GM12801 (cell line): ENCODE results near the gene PGK1.

ENCODE experiments used
- CTCF ChIP-seq: IDR thresholded peaks from one replicate; pipeline ENCODE4 v1.5.1; 2011; ENCODE audit warnings: control low read depth; ENCODE audit not compliant: insufficient read length; ENCODE audit errors: extremely low read depth

Gene PGK1

DNA sequence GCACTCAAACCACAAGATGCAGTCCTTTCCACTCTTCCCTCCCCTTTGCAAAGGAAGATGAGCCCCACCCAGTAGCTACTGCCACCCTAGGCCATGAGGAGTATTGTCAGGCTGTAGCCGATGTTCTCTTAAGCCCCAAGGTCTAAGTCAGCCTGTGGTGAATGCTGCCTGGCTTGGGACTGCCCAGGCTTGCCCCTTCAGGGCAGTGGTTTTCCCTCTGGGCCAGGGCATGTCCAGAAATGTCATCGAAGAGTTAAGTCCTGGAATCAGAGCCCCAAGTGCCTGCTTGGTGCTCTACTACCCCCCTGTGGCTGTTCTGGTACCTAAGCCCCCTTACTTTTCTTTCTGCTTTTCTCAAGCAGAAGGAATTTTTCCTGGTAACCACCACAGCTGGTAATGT, 11.8 kb upstream of the PGK1 start:
- no peak for TF ChIP-seq CTCF

GRCh38 chrX:78098108-78098507, 5.9 kb upstream of the PGK1 start:
- no peak for TF ChIP-seq CTCF

- no peak for TF ChIP-seq CTCF
Measured at GRCh38 chrX:78102091-78102490, 2.0 kb upstream of the PGK1 start.

DNA sequence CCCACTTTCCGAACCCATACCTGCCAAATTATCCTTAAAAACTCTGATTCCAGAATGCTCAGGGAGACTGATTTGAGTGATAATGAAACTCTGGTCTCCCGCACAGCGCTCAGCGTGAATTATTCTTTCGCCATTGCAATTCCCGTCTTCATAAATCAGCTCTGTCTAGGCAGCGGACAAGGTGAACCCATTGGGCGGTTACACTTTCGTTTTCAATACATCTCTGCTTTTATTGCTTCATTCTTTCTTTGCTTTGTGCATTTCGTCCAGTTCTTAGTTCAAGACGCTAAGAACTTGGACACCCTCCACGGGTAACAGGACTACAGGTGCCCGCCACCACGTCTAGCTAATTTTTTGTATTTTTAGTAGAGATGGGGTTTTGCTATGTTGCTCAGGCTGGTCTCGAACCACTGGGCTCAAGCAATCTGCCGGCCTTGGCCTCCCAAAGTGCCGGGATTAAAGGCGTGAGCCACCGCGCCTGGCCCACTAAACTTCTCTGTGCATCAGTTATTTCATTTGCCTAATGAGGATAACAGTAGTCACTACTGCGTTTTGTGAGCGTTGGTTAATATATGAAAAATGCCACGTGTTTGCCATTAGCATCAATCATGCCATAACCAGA, 936 bp upstream of the PGK1 start:
- TF ChIP-seq CTCF: no peak

- TF ChIP-seq CTCF: no peak
Measured at GRCh38 chrX:78104447-78105176, 564 bp downstream of the PGK1 start.

GRCh38 chrX:78105944-78106650, 2.0 kb downstream of the PGK1 start:
- TF ChIP-seq CTCF: no peak

DNA sequence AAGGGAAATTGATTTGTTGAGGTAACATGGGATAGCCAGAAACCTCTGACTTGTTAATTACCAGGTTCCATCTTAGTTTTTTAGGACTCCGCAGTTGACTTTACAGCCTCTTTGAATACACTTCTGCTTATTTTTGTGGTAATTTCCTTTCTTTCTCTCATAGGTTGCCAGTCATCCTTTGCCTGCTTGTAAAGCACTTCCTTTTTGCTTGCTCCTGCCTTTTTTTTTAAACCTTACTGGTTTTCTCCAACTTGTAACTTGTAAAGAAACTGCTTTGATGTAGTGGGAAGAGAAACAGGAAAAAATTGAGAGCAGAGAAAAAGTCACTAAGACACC, 2.6 kb downstream of the PGK1 start:
- TF ChIP-seq CTCF: no peak
